D721Med (cell line): ENCODE measurements around the gene SMIM7.

Experiments
- DNase-seq: peaks from one replicate; pipeline ENCODE4 v3.0.0; 2011; ENCODE audit warnings: low spot score; ENCODE audit not compliant: insufficient read length
- FAIRE-seq: peaks from 2 replicates; lab custom pipeline; 2011; peaks lifted over from hg19 to GRCh38; lab: Jason Lieb, UNC
- CTCF ChIP-seq: IDR thresholded peaks from 2 replicates; pipeline ENCODE4 v1.5.1; 2012; ENCODE audit warnings: mild to moderate bottlenecking, control low read depth; ENCODE audit not compliant: insufficient read depth; ENCODE audit errors: missing control alignments

Gene SMIM7

GRCh38 chr19:16626796-16627192 is 33.1 kb downstream of the SMIM7 start:
- no peak for FAIRE-seq
- no peak for DNase-seq
- no peak for TF ChIP-seq CTCF

- TF ChIP-seq CTCF: no peak
- DNase-seq (no peak), FAIRE-seq (no peak)
Measured at GRCh38 chr19:16625163-16625958, 34.6 kb downstream of the SMIM7 start.

GRCh38 chr19:16624236-16624635 is 35.7 kb downstream of the SMIM7 start:
- no peak for TF ChIP-seq CTCF
- no peak for DNase-seq
- FAIRE-seq: no peak

- DNase-seq (no peak), FAIRE-seq (no peak)
- TF ChIP-seq CTCF: no peak
Measured at GRCh38 chr19:16623576-16623975, 36.4 kb downstream of the SMIM7 start.

GRCh38 chr19:16623066-16623465 is 36.9 kb downstream of the SMIM7 start:
- no peak for TF ChIP-seq CTCF
- DNase-seq (no peak), FAIRE-seq (no peak)

GRCh38 chr19:16621165-16621800 is 38.7 kb downstream of the SMIM7 start:
- TF ChIP-seq CTCF: no peak
- DNase-seq: no peak
- FAIRE-seq: no peak

GRCh38 chr19:16620584-16620983 is 39.4 kb downstream of the SMIM7 start:
- FAIRE-seq (no peak), DNase-seq (no peak)
- no peak for TF ChIP-seq CTCF
